ENCODE data around the gene COL2A1. TPM values are rescaled to one million over a fixed set of nuclear protein-coding genes. Genes with fewer than 3 reads are reported as not detected.

The COL2A1 gene
- total RNA-seq, 4 donors from 2014 or later: not detected

DNA sequence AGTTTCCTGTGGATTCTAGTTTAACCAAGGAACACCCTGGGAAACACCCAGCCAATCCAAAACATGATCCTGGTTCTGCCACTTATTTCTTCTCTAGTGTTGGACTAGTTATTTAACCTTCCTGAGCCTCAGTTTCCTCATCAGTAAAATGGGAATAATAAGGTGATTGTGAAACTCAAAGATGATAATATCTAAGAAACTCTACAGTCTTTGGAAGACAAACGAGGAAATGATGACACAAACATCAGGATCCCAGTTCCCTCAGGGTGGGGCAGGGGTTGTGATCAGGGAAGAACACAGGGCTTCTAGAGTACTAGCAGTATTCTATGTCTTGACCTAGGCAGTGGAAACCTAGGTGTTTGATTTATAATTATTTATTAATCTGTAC, 58.9 kb downstream of the COL2A1 start:
- intact Hi-C loops (cut with DNase I): loop anchor here (5.0 kb wide), 1 partner anchor 38 kb away; no protein-coding TSS in a partner anchor
- no peak for DNase-seq
- H3K36me3 ChIP-seq: no peaks in the 10 kb centered on the region
- WGBS, 2 donors: 81 to 85% methylated on average over 1 of the region's 1 CpG
- H3K4me3 ChIP-seq (replicated peaks in 1 of 3): no peak overlapping the region
- no peaks in the 10 kb centered on the region for H3K9me3 ChIP-seq
- no peak overlapping the region for H3K27ac ChIP-seq
- no peak for TF ChIP-seq POLR2A (IDR thresholded peaks at IDR 0.05)
- TF ChIP-seq, protein P1, sequence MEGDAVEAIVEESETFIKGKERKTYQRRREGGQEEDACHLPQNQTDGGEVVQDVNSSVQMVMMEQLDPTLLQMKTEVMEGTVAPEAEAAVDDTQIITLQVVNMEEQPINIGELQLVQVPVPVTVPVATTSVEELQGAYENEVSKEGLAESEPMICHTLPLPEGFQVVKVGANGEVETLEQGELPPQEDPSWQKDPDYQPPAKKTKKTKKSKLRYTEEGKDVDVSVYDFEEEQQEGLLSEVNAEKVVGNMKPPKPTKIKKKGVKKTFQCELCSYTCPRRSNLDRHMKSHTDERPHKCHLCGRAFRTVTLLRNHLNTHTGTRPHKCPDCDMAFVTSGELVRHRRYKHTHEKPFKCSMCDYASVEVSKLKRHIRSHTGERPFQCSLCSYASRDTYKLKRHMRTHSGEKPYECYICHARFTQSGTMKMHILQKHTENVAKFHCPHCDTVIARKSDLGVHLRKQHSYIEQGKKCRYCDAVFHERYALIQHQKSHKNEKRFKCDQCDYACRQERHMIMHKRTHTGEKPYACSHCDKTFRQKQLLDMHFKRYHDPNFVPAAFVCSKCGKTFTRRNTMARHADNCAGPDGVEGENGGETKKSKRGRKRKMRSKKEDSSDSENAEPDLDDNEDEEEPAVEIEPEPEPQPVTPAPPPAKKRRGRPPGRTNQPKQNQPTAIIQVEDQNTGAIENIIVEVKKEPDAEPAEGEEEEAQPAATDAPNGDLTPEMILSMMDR (IDR thresholded peaks at IDR 0.05): no peak
- H3K4me1 ChIP-seq: peaks cover 0 to 11% of the 10 kb centered on the region in 2 donors
- no peaks in the 10 kb centered on the region for H3K27me3 ChIP-seq

DNA sequence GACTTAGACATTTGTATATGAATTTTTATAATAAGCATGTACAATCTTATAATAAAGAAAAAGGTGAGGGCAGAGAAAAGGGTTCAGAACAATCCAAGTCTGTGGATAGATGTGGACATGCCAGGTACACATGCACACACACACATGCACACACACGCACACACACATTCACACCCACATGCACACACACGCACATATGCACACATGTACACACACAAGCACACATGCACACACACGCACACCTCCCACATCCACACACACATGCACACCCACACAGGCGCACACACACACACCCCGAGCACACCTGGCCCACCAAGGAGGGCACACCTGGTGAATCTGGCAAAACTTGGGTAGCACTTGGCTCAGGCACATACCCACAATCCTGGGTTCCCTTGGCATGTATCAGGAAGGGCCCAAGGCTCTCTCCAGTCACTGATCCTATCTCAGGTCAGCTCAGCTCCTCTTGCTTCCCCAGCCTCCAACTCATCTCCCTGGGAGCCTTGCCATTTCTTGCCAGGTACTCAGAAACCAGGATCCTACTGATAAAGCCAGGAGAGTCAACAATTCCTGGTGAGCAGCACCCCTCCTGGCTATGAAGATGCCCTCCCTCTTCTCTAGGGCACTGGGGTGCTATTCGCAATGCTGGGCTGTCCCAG, 59.5 kb downstream of the COL2A1 start:
- H3K27ac ChIP-seq: no peak overlapping the region
- no peak for DNase-seq
- intact Hi-C loops (cut with DNase I): loop anchor here (5.0 kb wide), 1 partner anchor 38 kb away; no protein-coding TSS in a partner anchor

DNA sequence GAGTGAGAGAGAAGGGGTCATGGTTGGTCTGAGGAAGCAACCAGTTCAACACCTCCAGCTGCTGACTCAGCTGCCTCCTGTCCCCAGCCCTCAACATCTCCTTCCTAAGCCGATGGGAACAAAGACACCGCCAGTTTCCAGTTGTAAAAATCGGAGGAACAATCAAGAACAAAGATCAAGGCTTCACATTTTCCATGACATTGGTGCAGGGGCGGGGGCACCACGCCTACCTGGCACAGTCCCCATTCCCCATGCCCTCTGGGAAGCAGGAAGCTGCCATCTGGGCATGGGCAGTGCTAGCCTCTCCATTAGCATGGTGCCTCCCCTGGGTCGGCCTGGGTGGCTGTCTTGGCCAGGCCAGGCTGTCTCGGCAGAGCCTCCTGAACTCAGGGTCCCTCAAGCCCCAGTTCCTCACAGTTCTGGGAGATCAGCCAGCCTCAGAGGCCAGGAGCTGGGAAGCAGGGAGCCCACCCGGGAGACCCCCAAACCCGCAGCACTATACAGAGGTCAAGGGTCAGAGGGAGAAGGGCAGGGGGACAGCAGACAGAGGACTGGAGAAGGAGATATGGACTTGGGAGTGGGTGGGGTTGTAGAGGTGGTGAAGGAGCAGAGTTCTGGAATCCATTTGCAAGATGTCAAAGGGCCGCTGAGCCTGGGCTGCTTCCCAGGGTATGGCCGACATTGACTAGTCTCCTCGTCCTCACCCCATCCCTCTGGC, 60.5 kb downstream of the COL2A1 start:
- Histone ChIP-seq H3K4me3 (replicated peaks in 1 of 3) (no peak overlapping the region), H3K9me3 (no peaks in the 10 kb centered on the region), H3K4me1 (peaks cover 0 to 11% of the 10 kb centered on the region in 2 donors), H3K27me3 (no peaks in the 10 kb centered on the region), H3K27ac (no peak overlapping the region), H3K36me3 (no peaks in the 10 kb centered on the region)
- no peak for DNase-seq
- intact Hi-C loops (cut with DNase I): no loop called here
- TF ChIP-seq POLR2A (IDR thresholded peaks at IDR 0.05): no peak
- TF ChIP-seq, protein P1 (IDR thresholded peaks at IDR 0.05): no peak
- 73 to 84% methylated on average over 10 to 12 of the region's 12 CpGs for WGBS, 2 donors

More for the DNA sequence above, 59.5 kb downstream of the COL2A1 start:
- H3K9me3 ChIP-seq: no peaks in the 10 kb centered on the region
- H3K27me3 ChIP-seq: no peaks in the 10 kb centered on the region
- peaks cover 0 to 11% of the 10 kb centered on the region in 2 donors for H3K4me1 ChIP-seq
- no peaks in the 10 kb centered on the region for H3K36me3 ChIP-seq
- no peak for TF ChIP-seq POLR2A (IDR thresholded peaks at IDR 0.05)
- TF ChIP-seq, protein P1 (IDR thresholded peaks at IDR 0.05): no peak
- WGBS, 2 donors: 85 to 92% methylated on average over 6 of the region's 6 CpGs
- no peak overlapping the region for H3K4me3 ChIP-seq (replicated peaks in 1 of 3)

DNA sequence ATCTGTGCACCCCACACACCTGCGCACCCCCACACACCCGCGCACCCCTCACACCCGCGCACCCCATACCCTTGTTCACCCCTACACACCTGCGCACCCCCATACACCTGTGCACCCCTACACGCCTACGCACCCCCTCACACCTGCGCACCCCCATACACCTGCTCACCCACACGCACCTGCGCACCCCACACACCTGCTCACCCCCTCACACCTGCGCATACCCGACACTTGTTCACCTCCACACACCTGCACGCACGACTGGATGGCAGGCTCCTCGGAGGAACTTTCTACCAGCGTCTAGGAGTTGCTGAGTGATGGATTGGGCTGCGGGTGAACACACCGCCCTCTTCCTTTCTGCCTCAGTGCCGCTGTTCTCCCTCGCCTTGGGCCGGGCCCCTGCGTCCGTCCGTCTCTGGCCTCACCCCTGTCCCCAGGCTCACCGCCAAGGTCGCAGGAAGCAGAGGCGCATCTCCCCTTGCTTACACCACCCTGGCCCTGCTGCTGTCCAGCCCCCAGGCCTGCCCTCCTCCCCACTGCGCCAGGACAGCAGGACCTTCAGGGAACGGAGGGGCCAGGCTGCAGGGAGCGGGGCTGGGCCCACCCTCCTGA, 61.6 kb downstream of the COL2A1 start:
- Histone ChIP-seq H3K36me3 (no peaks in the 10 kb centered on the region), H3K27ac (no peak overlapping the region), H3K4me1 (peaks cover 0 to 11% of the 10 kb centered on the region in 2 donors), H3K4me3 (replicated peaks in 1 of 3) (no peak overlapping the region), H3K9me3 (no peaks in the 10 kb centered on the region), H3K27me3 (no peaks in the 10 kb centered on the region)
- DNase-seq: no peak
- 66 to 68% methylated on average over 26 to 30 of the region's 31 CpGs for WGBS, 2 donors
- intact Hi-C loops (cut with DNase I): no loop called here
- TF ChIP-seq, protein P1 (IDR thresholded peaks at IDR 0.05): no peak
- no peak for TF ChIP-seq POLR2A (IDR thresholded peaks at IDR 0.05)
